Breast epithelium (tissue), 3 donors: ENCODE results near the gene FAM161B.

ENCODE experiments used
- CTCF ChIP-seq, 3 donors: fragments of 450-650 bp; IDR thresholded peaks; one replicate each; pipeline ENCODE4 v1.5.1; 2016 to 2017; ENCODE audit warnings: antibody characterized with exemption in 3 of 3, mild to moderate bottlenecking in 3 of 3, moderate library complexity in 3 of 3
- POLR2A ChIP-seq: fragments of 450-650 bp; IDR thresholded peaks from one replicate; pipeline ENCODE4 v1.6.1; 2016; ENCODE audit warnings: antibody characterized with exemption, mild to moderate bottlenecking, moderate library complexity
- POLR2AphosphoS5 ChIP-seq, 3 donors: sonication (generic); formaldehyde crosslinking; IDR thresholded peaks; one replicate each; pipeline ENCODE4 v1.6.1; 2017; ENCODE audit warnings: antibody characterized with exemption in 3 of 3

- TF ChIP-seq CTCF (IDR thresholded peaks at IDR 0.05), result no peak
- no peak for TF ChIP-seq POLR2A
- no peak for TF ChIP-seq POLR2AphosphoS5 (IDR thresholded peaks at IDR 0.05)
These were observed 60.5 kb downstream of the FAM161B start for GRCh38 chr14:73889376-73889775.
